GM21619 (cell line): ENCODE data around the gene TIGD6.

ENCODE experiments used
- ATAC-seq: cut with Tn5 transposase; IDR thresholded peaks from one replicate; pipeline ENCODE4 v1.9.1; 2021; ENCODE audit not compliant: unreplicated experiment

Gene TIGD6

GRCh38 chr5:149981206-149981605 is 19.2 kb downstream of the TIGD6 start:
- ATAC-seq: no peak

- no peak for ATAC-seq
Observed at GRCh38 chr5:149979896-149980295, 20.6 kb downstream of the TIGD6 start.

- no peak for ATAC-seq
Observed at GRCh38 chr5:149975409-149975808, 25.0 kb downstream of the TIGD6 start.

GRCh38 chr5:149969181-149969930 is 31.1 kb downstream of the TIGD6 start:
- ATAC-seq: no peak

GRCh38 chr5:149966946-149967345 is 33.5 kb downstream of the TIGD6 start:
- ATAC-seq: no peak

GRCh38 chr5:149963729-149964128 is 36.7 kb downstream of the TIGD6 start:
- no peak for ATAC-seq

GRCh38 chr5:149962601-149963300 is 37.7 kb downstream of the TIGD6 start:
- ATAC-seq: no peak

GRCh38 chr5:149961957-149962409 is 38.5 kb downstream of the TIGD6 start:
- ATAC-seq: no peak

- no peak for ATAC-seq
Observed at GRCh38 chr5:149961186-149961685, 39.2 kb downstream of the TIGD6 start.

GRCh38 chr5:149960272-149961185 is 39.9 kb downstream of the TIGD6 start, which contains the start of gene SLC26A2:
TSS of gene SLC26A2 (plus strand) at chr5:149960758. CDS start at chr5:149977653, 16,895 bp downstream.
- ATAC-seq: peak; percentile 96

- ATAC-seq: no peak
Observed at GRCh38 chr5:149959406-149960236, 40.8 kb downstream of the TIGD6 start.

- ATAC-seq: no peak
Observed at GRCh38 chr5:149957855-149958254, 42.6 kb downstream of the TIGD6 start.

- no peak for ATAC-seq
Observed at GRCh38 chr5:149956685-149957084, 43.8 kb downstream of the TIGD6 start.

GRCh38 chr5:149954798-149955197 is 45.7 kb downstream of the TIGD6 start:
- ATAC-seq: no peak

- ATAC-seq: no peak
Observed at GRCh38 chr5:149953436-149954121, 46.9 kb downstream of the TIGD6 start.

GRCh38 chr5:149951138-149951749 is 49.2 kb downstream of the TIGD6 start:
- no peak for ATAC-seq

- ATAC-seq: no peak
Observed at GRCh38 chr5:149948993-149949392, 51.5 kb downstream of the TIGD6 start.

- ATAC-seq: no peak
Observed at GRCh38 chr5:149946118-149946517, 54.3 kb downstream of the TIGD6 start.

GRCh38 chr5:149944666-149945065 is 55.8 kb downstream of the TIGD6 start, which contains the start of gene PDE6A:
TSS of gene PDE6A (minus strand) at chr5:149944793. CDS start at chr5:149944673, 120 bp downstream.
- no peak for ATAC-seq
